B cell (primary cell): ENCODE data around the gene PCK1. TPM values are rescaled to one million over a fixed set of nuclear protein-coding genes. Genes with fewer than 3 reads are reported as not detected.

Source experiments
- ATAC-seq: fragments of 200-7000 bp; cut with Tn5 transposase; one replicate; pipeline ENCODE4 v1.10.0; 2021; ENCODE audit warnings: low read depth, mild to moderate bottlenecking, moderate number of reproducible peaks, moderate library complexity
- CTCF ChIA-PET: fragments of 350-600 bp; sonication (Branson Sonifier 250); formaldehyde crosslinking; loops from one replicate; lab custom pipeline; 2021; ENCODE audit warnings: antibody characterized with exemption, inconsistent platforms; lab: Charles Lee
- POLR2A ChIA-PET: fragments of 350-600 bp; sonication (Branson Sonifier 250); formaldehyde crosslinking; loops from one replicate; lab custom pipeline; 2021; ENCODE audit warnings: antibody characterized with exemption; lab: Charles Lee
- DNase-seq: peaks from one replicate; pipeline ENCODE4 v3.0.0; 2013
- H2AFZ ChIP-seq: 2 replicates; pipeline ENCODE4 v1.6.1; 2012; ENCODE audit warnings: mild to moderate bottlenecking, low read depth, low read length; ENCODE audit not compliant: insufficient read depth, poor library complexity, severe bottlenecking
- H3K27ac ChIP-seq, 2 donors: 1 replicate in 1 of 2; 2 replicates in 1 of 2; pipeline ENCODE4 v1.5.1; 2012 to 2013; ENCODE audit warnings: low read length in 2 of 2, mild to moderate bottlenecking in 2 of 2, moderate library complexity in 1 of 2
- H3K27me3 ChIP-seq, 4 experiments: fragments of 200-600 bp in 1 of 4; sonication (generic) in 1 of 4; replicated peaks in 1 of 4; 1 replicate in 2 of 4; 2 replicates in 2 of 4; pipeline versions ENCODE4 v1.6.1 to v1.7.0; 2013 to 2016; ENCODE audit warnings: low read length in 3 of 4, mild to moderate bottlenecking in 2 of 4, mixed read lengths in 1 of 4, moderate library complexity in 1 of 4; ENCODE audit not compliant: insufficient read depth in 4 of 4, control insufficient read depth in 3 of 4; ENCODE audit errors: control extremely low read depth in 1 of 4
- H3K36me3 ChIP-seq, 2 experiments: replicated peaks in 1 of 2; 1 replicate in 1 of 2; 2 replicates in 1 of 2; pipeline versions ENCODE4 v1.6.1 to v1.7.1; 2013; ENCODE audit warnings: low read length in 1 of 2; ENCODE audit not compliant: insufficient read depth in 2 of 2, control insufficient read depth in 1 of 2; ENCODE audit errors: control extremely low read depth in 1 of 2, extremely low read depth in 1 of 2
- H3K4me1 ChIP-seq, 2 donors: fragments of 200-600 bp in 1 of 2; sonication (generic) in 1 of 2; 1 replicate in 1 of 2; 2 replicates in 1 of 2; pipeline versions ENCODE4 v1.5.1 to v1.6.1; 2013 to 2017; ENCODE audit warnings: low read length in 2 of 2; ENCODE audit not compliant: control insufficient read depth in 2 of 2, insufficient read depth in 2 of 2
- H3K4me2 ChIP-seq: replicated peaks from 2 replicates; pipeline ENCODE3; 2012; ENCODE audit warnings: mild to moderate bottlenecking, low read depth, low read length; ENCODE audit not compliant: poor library complexity, severe bottlenecking
- H3K4me3 ChIP-seq, 5 experiments: fragments of 200-600 bp in 1 of 5; sonication (generic) in 1 of 5; 1 replicate in 3 of 5; 2 replicates in 2 of 5; pipeline versions ENCODE4 v1.5.1 to v1.7.0; 2011 to 2016; ENCODE audit warnings: low read length in 4 of 5, mild to moderate bottlenecking in 4 of 5, low read depth in 2 of 5, control low read depth in 1 of 5, moderate library complexity in 1 of 5; ENCODE audit not compliant: insufficient read depth in 1 of 5; ENCODE audit errors: control extremely low read depth in 1 of 5, extremely low read depth in 1 of 5
- H3K79me2 ChIP-seq: fragments of 200-600 bp; sonication (generic); one replicate; pipeline ENCODE4 v1.6.0; 2016; ENCODE audit warnings: low read length; ENCODE audit not compliant: control insufficient read depth, insufficient read depth
- H3K9ac ChIP-seq: fragments of 200-600 bp; sonication (generic); 2 replicates; pipeline ENCODE4 v1.6.1; 2017; ENCODE audit warnings: mild to moderate bottlenecking, low read length, moderate library complexity
- H3K9me3 ChIP-seq, 3 donors: one replicate each; pipeline versions ENCODE4 v1.6.1 to v1.7.1; 2013; ENCODE audit warnings: low read length in 2 of 3; ENCODE audit not compliant: control insufficient read depth in 2 of 3, insufficient read depth in 1 of 3; ENCODE audit errors: control extremely low read depth in 1 of 3
- H4K20me1 ChIP-seq: 2 replicates; pipeline ENCODE4 v1.6.0; 2012; ENCODE audit warnings: mild to moderate bottlenecking, low read length; ENCODE audit not compliant: insufficient read depth, control insufficient read depth, poor library complexity, severe bottlenecking
- H3K27ac Mint-ChIP-seq: one replicate; pipeline ENCODE4 v1.8.0; 2021; ENCODE audit warnings: mixed read lengths
- H3K27me3 Mint-ChIP-seq: one replicate; pipeline ENCODE4 v1.8.0; 2021; ENCODE audit warnings: mixed read lengths
- H3K4me1 Mint-ChIP-seq: one replicate; pipeline ENCODE4 v1.8.0; 2021; ENCODE audit warnings: mixed read lengths
- H3K4me3 Mint-ChIP-seq: one replicate; pipeline ENCODE4 v1.8.0; 2021; ENCODE audit warnings: mixed read lengths
- H3K9me3 Mint-ChIP-seq: one replicate; pipeline ENCODE4 v1.8.0; 2022; ENCODE audit warnings: mixed read lengths; ENCODE audit not compliant: insufficient read depth
- CTCF ChIP-seq: fragments of 200-600 bp; IDR thresholded peaks from one replicate; pipeline ENCODE4 v1.8.0; 2022; ENCODE audit warnings: antibody characterized with exemption, mild to moderate bottlenecking
- EZH2 ChIP-seq: IDR thresholded peaks from 2 replicates; pipeline ENCODE4 v1.6.1; 2012; ENCODE audit warnings: borderline replicate concordance, low read depth, mild to moderate bottlenecking, moderate library complexity, low read length; ENCODE audit not compliant: insufficient read depth, poor library complexity, severe bottlenecking
- WGBS: methylation state at CpG from one replicate; pipeline ENCODE4 v1.1.5; 2013; ENCODE audit warnings: missing lambda C conversion rate; ENCODE audit not compliant: insufficient coverage; 5-methylcytosine and 5-hydroxymethylcytosine counted together
- intact Hi-C: fragments of 100-400 bp; cut with micrococcal nuclease; formaldehyde crosslinking; loops from one replicate; pipeline ENCODE4 v1.10.0; 2022
- polyA plus RNA-seq: library from polyadenylated mRNA; depleted of rRNA; stranded (reverse); fragments of >200 nt; gene quantifications from 2 replicates; pipeline ENCODE4 v1.2.3, GENCODE V29; 2012
- total RNA-seq, 2 donors: library from RNA; stranded (reverse); fragments of 120-200 nt in 1 of 2; gene quantifications; 1 replicate in 1 of 2; 2 replicates in 1 of 2; pipeline versions ENCODE4 v1.2.3 to v1.2.4, GENCODE V29; 2013 to 2022

Gene PCK1
- total and polyA plus RNA-seq, 2 donors (not counting 1 experiment from before 2014, with no cell fraction given): not detected

DNA sequence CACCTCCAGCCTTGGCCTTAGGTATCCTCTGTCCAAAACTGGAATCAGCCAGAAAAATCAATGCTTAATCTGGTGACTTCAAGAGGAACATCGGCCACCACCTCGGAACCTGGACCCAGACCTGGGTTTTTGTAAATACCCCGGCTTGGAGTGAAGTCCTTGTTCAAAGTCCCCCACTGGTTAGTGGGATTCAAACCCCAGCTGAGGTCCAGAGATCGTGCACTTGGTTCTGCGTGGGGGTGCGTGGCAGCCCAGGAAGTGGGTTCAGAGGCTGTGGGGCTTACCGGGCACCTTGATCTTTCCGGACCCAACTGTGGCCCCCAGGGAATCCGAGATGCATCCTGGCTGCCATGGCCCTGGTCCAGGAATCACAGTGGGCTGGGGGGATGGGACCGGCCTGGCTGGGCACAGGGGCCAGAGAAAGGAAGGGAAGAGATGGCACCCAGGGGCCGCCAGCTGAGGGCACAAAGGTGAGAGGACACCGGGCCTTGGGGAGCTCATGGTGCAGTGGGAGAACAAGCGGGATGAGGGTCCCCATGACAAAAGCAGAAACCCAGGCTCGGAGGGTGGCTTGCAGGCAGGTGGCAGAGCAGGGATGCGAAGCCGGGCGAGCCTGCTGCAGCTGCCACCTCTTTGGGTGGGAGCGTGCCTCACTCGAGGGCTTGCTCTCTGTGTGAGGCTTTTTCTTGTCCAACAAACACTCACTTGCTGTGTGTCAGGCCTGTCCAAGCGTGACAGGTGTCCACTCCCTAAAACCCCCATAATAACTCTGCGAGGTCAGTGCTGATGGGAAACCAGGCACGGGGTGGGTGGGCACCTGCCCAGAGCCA, 31.6 kb downstream of the PCK1 start:
- POLR2A ChIA-PET: no interaction called here
- DNase-seq (no peak), ATAC-seq (no peak)
- H3K9ac ChIP-seq: no peak overlapping the region
- Mint-ChIP-seq H3K27me3 (peaks cover 5% of the 10 kb centered on the region), H3K9me3 (peaks cover 3% of the 10 kb centered on the region), H3K27ac (no peak overlapping the region), H3K4me3 (no peak overlapping the region), H3K4me1 (peaks cover 14% of the 10 kb centered on the region)
- H2AFZ ChIP-seq: no peak overlapping the region
- no peaks in the 10 kb centered on the region for H4K20me1 ChIP-seq
- H3K4me1 ChIP-seq: peaks cover 7 to 22% of the 10 kb centered on the region in 2 donors
- peaks cover 0 to 7% (median 0%) of the 10 kb centered on the region in 4 experiments for H3K27me3 ChIP-seq
- no peak overlapping the region for H3K4me2 ChIP-seq
- peaks cover 0 to 13% (median 3%) of the 10 kb centered on the region in 3 donors for H3K9me3 ChIP-seq
- intact Hi-C loops: no loop called here
- H3K27ac ChIP-seq: no peak overlapping the region
- CTCF ChIA-PET: interaction anchor here (0.6 to 7.8 kb wide), 9 partner anchors 62 to 1198 kb away, joined by 3 to 91 read pairs (median 3); no protein-coding TSS in a partner anchor
- 87% methylated on average over 22 of the region's 22 CpGs for WGBS
- H3K79me2 ChIP-seq: no peaks in the 10 kb centered on the region
- TF ChIP-seq EZH2: no peak
- no peak for TF ChIP-seq CTCF
- no peak overlapping the region for H3K4me3 ChIP-seq
- no peaks in the 10 kb centered on the region for H3K36me3 ChIP-seq
